K562 (cell line): Measurements from ENCODE around the gene ZNF559. TPM values are rescaled to one million over a fixed set of nuclear protein-coding genes. Genes with fewer than 3 reads are reported as not detected.
A peak's percentile ranks its signal among the peaks of the same experiment; 100 is the strongest.

Source experiments
- ASH1L ChIP-seq: fragments of 450-650 bp; IDR thresholded peaks from 2 replicates; pipeline ENCODE4 v1.6.1; 2018; ENCODE audit warnings: borderline replicate concordance, mild to moderate bottlenecking, low read depth; ENCODE audit not compliant: partially characterized antibody
- FOXM1 ChIP-seq, 2 experiments: fragments of 450-650 bp in 1 of 2; sonication (generic) in 1 of 2; formaldehyde crosslinking in 1 of 2; IDR thresholded peaks; 2 replicates each; pipeline versions ENCODE4 v1.6.1 to v1.9.0; 2017 to 2022; ENCODE audit warnings: low read depth in 2 of 2, mild to moderate bottlenecking in 2 of 2, missing genetic modification reagents in 1 of 2, moderate library complexity in 1 of 2
- GABPA ChIP-seq: fragments of 200-800 bp; sonication (Bioruptor generic); conservative IDR thresholded peaks from 2 replicates; pipeline ENCODE4 v1.6.1; 2016; ENCODE audit warnings: low read depth, missing genetic modification characterization, missing compliant biosample characterization
- KLF1 ChIP-seq: fragments of 450-650 bp; IDR thresholded peaks from 2 replicates; pipeline ENCODE4 v1.6.1; 2016; ENCODE audit warnings: missing genetic modification characterization, missing compliant biosample characterization
- LARP7 ChIP-seq: fragments of 450-650 bp; IDR thresholded peaks from 2 replicates; pipeline ENCODE4 v1.6.1; 2016
- MAFG ChIP-seq: fragments of 450-650 bp; conservative IDR thresholded peaks from 2 replicates; pipeline ENCODE4 v1.6.1; 2016; ENCODE audit warnings: missing genetic modification characterization, missing compliant biosample characterization
- MIER1 ChIP-seq: fragments of 450-650 bp; IDR thresholded peaks from 2 replicates; pipeline ENCODE4 v1.6.1; 2016; ENCODE audit warnings: antibody characterized with exemption, mild to moderate bottlenecking, low read depth
- MYNN ChIP-seq, 2 experiments: sonication (generic); formaldehyde crosslinking in 1 of 2; IDR thresholded peaks; 2 replicates each; pipeline versions ENCODE4 v1.5.0 to v1.6.1; 2016 to 2020; ENCODE audit warnings: antibody characterized with exemption in 1 of 2, missing genetic modification reagents in 1 of 2
- POLR3A ChIP-seq: IDR thresholded peaks from 2 replicates; pipeline ENCODE4 v1.6.1; 2011; ENCODE audit warnings: borderline replicate concordance, mild to moderate bottlenecking, moderate library complexity; ENCODE audit not compliant: insufficient read length, insufficient read depth; ENCODE audit errors: extremely low read depth
- POLR3G ChIP-seq: IDR thresholded peaks from 2 replicates; pipeline ENCODE4 v1.6.1; 2011; ENCODE audit not compliant: insufficient read length, insufficient replicate concordance; ENCODE audit errors: extremely low read depth
- RFX5 ChIP-seq: IDR thresholded peaks from 2 replicates; pipeline ENCODE4 v1.6.1; 2011; ENCODE audit warnings: low read depth, mild to moderate bottlenecking, improper control_type of control experiment, low read length
- SIRT6 ChIP-seq: IDR thresholded peaks from one replicate; pipeline ENCODE4 v1.6.1; 2012; ENCODE audit warnings: low read depth, mild to moderate bottlenecking, control low read depth, inconsistent platforms, low read length, moderate library complexity
- SMC3 ChIP-seq: conservative IDR thresholded peaks from 2 replicates; pipeline ENCODE4 v1.6.1; 2011; ENCODE audit warnings: low read depth, low read length, improper control_type of control experiment; ENCODE audit not compliant: insufficient read depth
- ZC3H4 ChIP-seq: sonication (generic); formaldehyde crosslinking; IDR thresholded peaks from 2 replicates; pipeline ENCODE4 v1.9.0; 2021; ENCODE audit warnings: missing genetic modification reagents, borderline replicate concordance
- ZFPM2 ChIP-seq: fragments of 250-450 bp; sonication (Bioruptor Pico); IDR thresholded peaks from 2 replicates; pipeline ENCODE4 v1.5.1; 2022; ENCODE audit warnings: mild to moderate bottlenecking
- ZNF239 ChIP-seq: fragments of 250-450 bp; sonication (Bioruptor Pico); IDR thresholded peaks from 2 replicates; pipeline ENCODE4 v1.4.0; 2020; ENCODE audit warnings: mild to moderate bottlenecking
- ZNF324 ChIP-seq: fragments of 250-450 bp; sonication (Bioruptor Pico); IDR thresholded peaks from 2 replicates; pipeline ENCODE4 v1.4.0; 2020; ENCODE audit warnings: mild to moderate bottlenecking
- ZNF644 ChIP-seq: fragments of 200-800 bp; sonication (Bioruptor generic); IDR thresholded peaks from 2 replicates; pipeline ENCODE4 v1.6.1; 2016; ENCODE audit warnings: low read depth, missing genetic modification characterization, missing compliant biosample characterization
- ZNF695 ChIP-seq: fragments of 450-650 bp; formaldehyde crosslinking; IDR thresholded peaks from 2 replicates; pipeline ENCODE4 v1.4.0; 2020; ENCODE audit warnings: mild to moderate bottlenecking, moderate library complexity
- ZSCAN32 ChIP-seq: fragments of 450-650 bp; formaldehyde crosslinking; IDR thresholded peaks from 2 replicates; pipeline ENCODE4 v1.4.0; 2020; ENCODE audit warnings: mild to moderate bottlenecking, moderate library complexity
- polyA plus RNA-seq, 8 experiments: library from polyadenylated mRNA; depleted of rRNA in 4 of 8; stranded (reverse) in 5 of 8; unstranded in 3 of 8; fragments of >200 nt; fragmentation: Nextera tagmentation in 2 of 8; fragmentation: Illumina TruSeq in 1 of 8; extraction: Ambion mirVana in 2 of 8; extraction: Trizol in 1 of 8; gene quantifications; 2 replicates each; pipeline versions ENCODE4 v1.2.1 to v1.2.3, GENCODE V29; 2011 to 2014; ENCODE audit warnings: inconsistent platforms in 1 of 8, missing spikeins in 1 of 8
- total RNA-seq, 7 experiments: library from RNA; depleted of rRNA in 6 of 7; stranded (reverse); fragments of >200 nt in 6 of 7; fragmentation: Illumina TruSeq in 2 of 7; extraction: Trizol in 2 of 7; gene quantifications; 2 replicates each; pipeline versions ENCODE4 v1.2.1 to v1.2.3, GENCODE V29; 2011 to 2021; ENCODE audit warnings: low replicate concordance in 1 of 7
- TF ChIP-seq, protein P1 (sequence below): fragments of 450-650 bp; IDR thresholded peaks from 2 replicates; pipeline ENCODE4 v1.6.1; 2018; ENCODE audit not compliant: partially characterized antibody
- TF ChIP-seq, protein P2 (sequence below): sonication (generic); formaldehyde crosslinking; IDR thresholded peaks from 2 replicates; pipeline ENCODE4 v1.8.1; 2022; ENCODE audit warnings: missing genetic modification reagents
- TF ChIP-seq, protein P3 (sequence below), 2 experiments: IDR thresholded peaks; 2 replicates each; pipeline ENCODE4 v1.6.1; 2011; ENCODE audit warnings: borderline replicate concordance in 1 of 2, control low read depth in 1 of 2, low read depth in 1 of 2, low read length in 1 of 2, mild to moderate bottlenecking in 1 of 2, mixed read lengths in 1 of 2, moderate library complexity in 1 of 2; ENCODE audit not compliant: insufficient read depth in 1 of 2, insufficient read length in 1 of 2, poor library complexity in 1 of 2, severe bottlenecking in 1 of 2; ENCODE audit errors: extremely low read depth in 1 of 2

ZNF559 gene
- total and polyA plus RNA-seq, 9 of the 15 experiments (the other 6 are each of a cell fraction or from before 2014, with no cell fraction given): 4.0 to 21.5 (median 11.5) TPM

DNA sequence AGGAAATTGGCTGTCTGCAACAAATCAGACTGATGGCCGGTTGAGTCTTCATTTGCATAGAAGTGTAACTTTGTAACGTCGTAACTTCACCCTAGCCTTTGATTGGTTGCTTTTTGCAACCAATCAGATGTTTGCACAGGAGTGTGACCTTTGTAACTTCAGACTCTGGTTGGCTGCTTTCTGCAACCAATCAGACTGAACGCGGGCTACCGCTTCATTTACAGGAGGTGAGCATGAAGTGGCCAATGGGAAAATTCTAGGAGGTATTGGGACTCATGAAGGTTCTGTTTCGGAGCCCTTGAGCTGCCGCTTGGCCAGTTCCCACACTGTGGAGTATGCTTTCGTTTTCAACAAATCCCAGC lies 441 bp upstream of the ZNF559 start (continued):
- TF ChIP-seq MAFG (no peak), ZNF324 (CRISPR knock-in tag) (no peak), ZNF644 (tag) (no peak), POLR3A (no peak), POLR3G (no peak), ZFPM2 (CRISPR knock-in tag) (no peak), MIER1 (no peak), KLF1 (no peak), LARP7 (no peak), SIRT6 (no peak), ZNF695 (CRISPR knock-in tag) (no peak), ASH1L (peak; percentile 33), ZSCAN32 (CRISPR knock-in tag) (no peak), ZC3H4 (CRISPR knock-in tag) (no peak), FOXM1 (IDR thresholded peaks at IDR 0.05; ENCODE audit: low read depth) (peak; percentile 19; the same call in 1 of the 2 replicates), FOXM1 (CRISPR knock-in tag; IDR thresholded peaks at IDR 0.05; ENCODE audit: low read depth) (no peak), SMC3 (0 out of 2 replicates have a peak, but pooled peaks have one; percentile 4), ZNF239 (CRISPR knock-in tag) (no peak), RFX5 (no peak), GABPA (tag) (no peak), MYNN (IDR thresholded peaks at IDR 0.05) (no peak), MYNN (CRISPR knock-in tag; IDR thresholded peaks at IDR 0.05) (no peak)
- TF ChIP-seq, protein P1, sequence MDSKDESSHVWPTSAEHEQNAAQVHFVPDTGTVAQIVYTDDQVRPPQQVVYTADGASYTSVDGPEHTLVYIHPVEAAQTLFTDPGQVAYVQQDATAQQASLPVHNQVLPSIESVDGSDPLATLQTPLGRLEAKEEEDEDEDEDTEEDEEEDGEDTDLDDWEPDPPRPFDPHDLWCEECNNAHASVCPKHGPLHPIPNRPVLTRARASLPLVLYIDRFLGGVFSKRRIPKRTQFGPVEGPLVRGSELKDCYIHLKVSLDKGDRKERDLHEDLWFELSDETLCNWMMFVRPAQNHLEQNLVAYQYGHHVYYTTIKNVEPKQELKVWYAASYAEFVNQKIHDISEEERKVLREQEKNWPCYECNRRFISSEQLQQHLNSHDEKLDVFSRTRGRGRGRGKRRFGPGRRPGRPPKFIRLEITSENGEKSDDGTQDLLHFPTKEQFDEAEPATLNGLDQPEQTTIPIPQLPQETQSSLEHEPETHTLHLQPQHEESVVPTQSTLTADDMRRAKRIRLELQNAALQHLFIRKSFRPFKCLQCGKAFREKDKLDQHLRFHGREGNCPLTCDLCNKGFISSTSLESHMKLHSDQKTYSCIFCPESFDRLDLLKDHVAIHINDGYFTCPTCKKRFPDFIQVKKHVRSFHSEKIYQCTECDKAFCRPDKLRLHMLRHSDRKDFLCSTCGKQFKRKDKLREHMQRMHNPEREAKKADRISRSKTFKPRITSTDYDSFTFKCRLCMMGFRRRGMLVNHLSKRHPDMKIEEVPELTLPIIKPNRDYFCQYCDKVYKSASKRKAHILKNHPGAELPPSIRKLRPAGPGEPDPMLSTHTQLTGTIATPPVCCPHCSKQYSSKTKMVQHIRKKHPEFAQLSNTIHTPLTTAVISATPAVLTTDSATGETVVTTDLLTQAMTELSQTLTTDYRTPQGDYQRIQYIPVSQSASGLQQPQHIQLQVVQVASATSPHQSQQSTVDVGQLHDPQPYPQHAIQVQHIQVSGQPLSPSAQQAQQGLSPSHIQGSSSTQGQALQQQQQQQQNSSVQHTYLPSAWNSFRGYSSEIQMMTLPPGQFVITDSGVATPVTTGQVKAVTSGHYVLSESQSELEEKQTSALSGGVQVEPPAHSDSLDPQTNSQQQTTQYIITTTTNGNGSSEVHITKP: peak; percentile 40
- TF ChIP-seq, protein P2, sequence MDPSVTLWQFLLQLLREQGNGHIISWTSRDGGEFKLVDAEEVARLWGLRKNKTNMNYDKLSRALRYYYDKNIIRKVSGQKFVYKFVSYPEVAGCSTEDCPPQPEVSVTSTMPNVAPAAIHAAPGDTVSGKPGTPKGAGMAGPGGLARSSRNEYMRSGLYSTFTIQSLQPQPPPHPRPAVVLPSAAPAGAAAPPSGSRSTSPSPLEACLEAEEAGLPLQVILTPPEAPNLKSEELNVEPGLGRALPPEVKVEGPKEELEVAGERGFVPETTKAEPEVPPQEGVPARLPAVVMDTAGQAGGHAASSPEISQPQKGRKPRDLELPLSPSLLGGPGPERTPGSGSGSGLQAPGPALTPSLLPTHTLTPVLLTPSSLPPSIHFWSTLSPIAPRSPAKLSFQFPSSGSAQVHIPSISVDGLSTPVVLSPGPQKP (CRISPR knock-in tag): no peak
- TF ChIP-seq, protein P3, sequence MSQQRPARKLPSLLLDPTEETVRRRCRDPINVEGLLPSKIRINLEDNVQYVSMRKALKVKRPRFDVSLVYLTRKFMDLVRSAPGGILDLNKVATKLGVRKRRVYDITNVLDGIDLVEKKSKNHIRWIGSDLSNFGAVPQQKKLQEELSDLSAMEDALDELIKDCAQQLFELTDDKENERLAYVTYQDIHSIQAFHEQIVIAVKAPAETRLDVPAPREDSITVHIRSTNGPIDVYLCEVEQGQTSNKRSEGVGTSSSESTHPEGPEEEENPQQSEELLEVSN (IDR thresholded peaks at IDR 0.05; ENCODE audit: borderline replicate concordance in 1 of 2, extremely low read depth in 1 of 2, insufficient read depth in 1 of 2, insufficient read length in 1 of 2, low read depth in 1 of 2, low read length in 1 of 2, poor library complexity in 1 of 2, severe bottlenecking in 1 of 2): peak in 1 of 2 experiments; percentile 23
